ENCODE results near the gene NFYA.

GRCh38 chr6:41080621-41081020 lies 7.8 kb downstream of the NFYA start:
- TF ChIP-seq, protein P1, sequence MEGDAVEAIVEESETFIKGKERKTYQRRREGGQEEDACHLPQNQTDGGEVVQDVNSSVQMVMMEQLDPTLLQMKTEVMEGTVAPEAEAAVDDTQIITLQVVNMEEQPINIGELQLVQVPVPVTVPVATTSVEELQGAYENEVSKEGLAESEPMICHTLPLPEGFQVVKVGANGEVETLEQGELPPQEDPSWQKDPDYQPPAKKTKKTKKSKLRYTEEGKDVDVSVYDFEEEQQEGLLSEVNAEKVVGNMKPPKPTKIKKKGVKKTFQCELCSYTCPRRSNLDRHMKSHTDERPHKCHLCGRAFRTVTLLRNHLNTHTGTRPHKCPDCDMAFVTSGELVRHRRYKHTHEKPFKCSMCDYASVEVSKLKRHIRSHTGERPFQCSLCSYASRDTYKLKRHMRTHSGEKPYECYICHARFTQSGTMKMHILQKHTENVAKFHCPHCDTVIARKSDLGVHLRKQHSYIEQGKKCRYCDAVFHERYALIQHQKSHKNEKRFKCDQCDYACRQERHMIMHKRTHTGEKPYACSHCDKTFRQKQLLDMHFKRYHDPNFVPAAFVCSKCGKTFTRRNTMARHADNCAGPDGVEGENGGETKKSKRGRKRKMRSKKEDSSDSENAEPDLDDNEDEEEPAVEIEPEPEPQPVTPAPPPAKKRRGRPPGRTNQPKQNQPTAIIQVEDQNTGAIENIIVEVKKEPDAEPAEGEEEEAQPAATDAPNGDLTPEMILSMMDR (IDR thresholded peaks at IDR 0.05; ENCODE audit: low read depth, low read length, missing input control) = no peak
- TF ChIP-seq TAF1 (conservative IDR thresholded peaks at IDR 0.05) (no peak), GABPA (IDR thresholded peaks at IDR 0.05 in 1 of 2, conservative IDR thresholded peaks at IDR 0.05 in 1 of 2) (no peak), MAX (IDR thresholded peaks at IDR 0.05) (no peak)
